Keratinocyte (primary cell): ENCODE data around the gene PSRC1.

Source experiments
- EZH2 ChIP-seq: IDR thresholded peaks from one replicate; pipeline ENCODE4 v1.6.1; 2012; ENCODE audit warnings: inconsistent platforms, mild to moderate bottlenecking, low read length, moderate library complexity
- TF ChIP-seq, protein P1 (sequence below), 3 experiments: IDR thresholded peaks in 1 of 3; conservative IDR thresholded peaks in 1 of 3; optimal IDR thresholded peaks in 1 of 3; 2 replicates in 2 of 3; 3 replicates in 1 of 3; pipeline versions ENCODE3 to v1.5.1; 2011; ENCODE audit warnings: low read length in 3 of 3, mild to moderate bottlenecking in 3 of 3, moderate library complexity in 2 of 3, control low read depth in 1 of 3, inconsistent platforms in 1 of 3; ENCODE audit not compliant: insufficient read depth in 2 of 3; ENCODE audit errors: extremely low read depth in 1 of 3

GRCh38 chr1:109262231-109263055 is 20.5 kb downstream of the PSRC1 start:
- TF ChIP-seq, protein P1, sequence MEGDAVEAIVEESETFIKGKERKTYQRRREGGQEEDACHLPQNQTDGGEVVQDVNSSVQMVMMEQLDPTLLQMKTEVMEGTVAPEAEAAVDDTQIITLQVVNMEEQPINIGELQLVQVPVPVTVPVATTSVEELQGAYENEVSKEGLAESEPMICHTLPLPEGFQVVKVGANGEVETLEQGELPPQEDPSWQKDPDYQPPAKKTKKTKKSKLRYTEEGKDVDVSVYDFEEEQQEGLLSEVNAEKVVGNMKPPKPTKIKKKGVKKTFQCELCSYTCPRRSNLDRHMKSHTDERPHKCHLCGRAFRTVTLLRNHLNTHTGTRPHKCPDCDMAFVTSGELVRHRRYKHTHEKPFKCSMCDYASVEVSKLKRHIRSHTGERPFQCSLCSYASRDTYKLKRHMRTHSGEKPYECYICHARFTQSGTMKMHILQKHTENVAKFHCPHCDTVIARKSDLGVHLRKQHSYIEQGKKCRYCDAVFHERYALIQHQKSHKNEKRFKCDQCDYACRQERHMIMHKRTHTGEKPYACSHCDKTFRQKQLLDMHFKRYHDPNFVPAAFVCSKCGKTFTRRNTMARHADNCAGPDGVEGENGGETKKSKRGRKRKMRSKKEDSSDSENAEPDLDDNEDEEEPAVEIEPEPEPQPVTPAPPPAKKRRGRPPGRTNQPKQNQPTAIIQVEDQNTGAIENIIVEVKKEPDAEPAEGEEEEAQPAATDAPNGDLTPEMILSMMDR (optimal IDR thresholded peaks at IDR 0.05 in 1 of 3, IDR thresholded peaks at IDR 0.05 in 1 of 3, conservative IDR thresholded peaks at IDR 0.05 in 1 of 3; ENCODE audit: extremely low read depth in 1 of 3, insufficient read depth in 2 of 3, low read length in 3 of 3): no peak
- no peak for TF ChIP-seq EZH2
